Neuronal stem cell (in vitro differentiated cells): ENCODE data around the gene TPRX2.

Source experiments
- DNase-seq: peaks from one replicate; pipeline ENCODE4 v3.0.0-alpha.2; 2013; ENCODE audit warnings: low spot score
- H2AFZ ChIP-seq: one replicate; pipeline ENCODE4 v1.6.1; 2013; ENCODE audit warnings: mild to moderate bottlenecking, low read length, inconsistent platforms
- H2AK5ac ChIP-seq: 2 replicates; pipeline ENCODE4 v1.6.1; 2013; ENCODE audit warnings: low read depth, mild to moderate bottlenecking, inconsistent platforms, low read length, moderate library complexity, mixed read lengths
- H2BK120ac ChIP-seq: 2 replicates; pipeline ENCODE4 v1.6.1; 2013; ENCODE audit warnings: low read depth, mild to moderate bottlenecking, inconsistent platforms, low read length, moderate library complexity, mixed read lengths
- H2BK12ac ChIP-seq: one replicate; pipeline ENCODE4 v1.6.1; 2013; ENCODE audit warnings: low read length, inconsistent platforms
- H2BK15ac ChIP-seq: 2 replicates; pipeline ENCODE4 v1.6.1; 2013; ENCODE audit warnings: mild to moderate bottlenecking, low read length, inconsistent platforms, mixed read lengths
- H2BK5ac ChIP-seq: one replicate; pipeline ENCODE4 v1.6.1; 2013; ENCODE audit warnings: inconsistent platforms, mild to moderate bottlenecking, low read length, moderate library complexity
- H3K14ac ChIP-seq: one replicate; pipeline ENCODE4 v1.6.1; 2013; ENCODE audit warnings: low read length, inconsistent platforms
- H3K18ac ChIP-seq: 2 replicates; pipeline ENCODE4 v1.6.1; 2013; ENCODE audit warnings: low read length, inconsistent platforms
- H3K23ac ChIP-seq: 2 replicates; pipeline ENCODE4 v1.6.1; 2013; ENCODE audit warnings: low read depth, mild to moderate bottlenecking, mixed read lengths, low read length, inconsistent platforms; ENCODE audit not compliant: poor library complexity
- H3K27ac ChIP-seq: replicated peaks from 3 replicates; pipeline ENCODE4 v1.5.1; 2013; ENCODE audit warnings: low read length, inconsistent platforms
- H3K27me3 ChIP-seq, 3 experiments: 2 replicates each; pipeline ENCODE4 v1.6.1; 2013; ENCODE audit warnings: low read length in 3 of 3, mild to moderate bottlenecking in 2 of 3, inconsistent platforms in 1 of 3, low read depth in 1 of 3, mixed read lengths in 1 of 3, moderate library complexity in 1 of 3; ENCODE audit not compliant: control insufficient read depth in 3 of 3, insufficient read depth in 3 of 3
- H3K36me3 ChIP-seq, 2 donors: replicated peaks in 1 of 2; 2 replicates each; pipeline ENCODE4 v1.6.1; 2013; ENCODE audit warnings: low read length in 2 of 2; ENCODE audit not compliant: control insufficient read depth in 2 of 2, insufficient read depth in 2 of 2
- H3K4ac ChIP-seq: 2 replicates; pipeline ENCODE4 v1.6.1; 2013; ENCODE audit warnings: inconsistent platforms, mild to moderate bottlenecking, low read length, moderate library complexity
- H3K4me1 ChIP-seq, 2 donors: 1 replicate in 1 of 2; 2 replicates in 1 of 2; pipeline ENCODE4 v1.6.1; 2013; ENCODE audit warnings: low read length in 2 of 2, low read depth in 1 of 2; ENCODE audit not compliant: control insufficient read depth in 2 of 2, insufficient read depth in 1 of 2
- H3K4me2 ChIP-seq: one replicate; pipeline ENCODE4 v1.6.1; 2013; ENCODE audit warnings: mild to moderate bottlenecking, low read length, inconsistent platforms; ENCODE audit not compliant: insufficient read depth, poor library complexity, severe bottlenecking
- H3K4me3 ChIP-seq, 2 donors: 2 replicates each; pipeline ENCODE4 v1.5.1; 2013; ENCODE audit warnings: low read length in 2 of 2, mild to moderate bottlenecking in 2 of 2, inconsistent platforms in 1 of 2, moderate library complexity in 1 of 2
- H3K79me1 ChIP-seq: one replicate; pipeline ENCODE4 v1.6.1; 2013; ENCODE audit warnings: low read depth, mild to moderate bottlenecking, inconsistent platforms, low read length, moderate library complexity
- H3K9ac ChIP-seq: one replicate; pipeline ENCODE4 v1.6.1; 2013; ENCODE audit warnings: mild to moderate bottlenecking, low read depth, low read length, inconsistent platforms; ENCODE audit not compliant: poor library complexity
- H3K9me3 ChIP-seq, 2 donors: replicated peaks in 1 of 2; 2 replicates each; pipeline versions ENCODE3 to v1.6.1; 2013; ENCODE audit warnings: low read length in 2 of 2, mild to moderate bottlenecking in 2 of 2, inconsistent platforms in 1 of 2, low read depth in 1 of 2, mixed read lengths in 1 of 2, moderate library complexity in 1 of 2; ENCODE audit not compliant: control insufficient read depth in 2 of 2, insufficient read depth in 1 of 2
- H4K8ac ChIP-seq: one replicate; pipeline ENCODE4 v1.6.1; 2013; ENCODE audit warnings: low read depth, mild to moderate bottlenecking, inconsistent platforms, low read length, moderate library complexity
- H4K91ac ChIP-seq: one replicate; pipeline ENCODE4 v1.6.1; 2013; ENCODE audit warnings: low read length, low read depth, mild to moderate bottlenecking, inconsistent platforms; ENCODE audit not compliant: poor library complexity
- WGBS, 2 donors: extraction: QIAGEN DNeasy Blood & Tissue Kit; methylation state at CpG; one replicate each; pipeline ENCODE4 v1.1.7; 2013; ENCODE audit warnings: missing lambda C conversion rate in 2 of 2, mixed read lengths in 1 of 2; ENCODE audit not compliant: insufficient read length in 2 of 2, insufficient replicate concordance in 1 of 2; ENCODE audit errors: extremely low coverage in 2 of 2; 5-methylcytosine and 5-hydroxymethylcytosine counted together

Gene TPRX2

GRCh38 chr19:47896773-47897172 is 37.7 kb downstream of the TPRX2 start:
- Histone ChIP-seq H2BK120ac (no peak overlapping the region), H3K18ac (no peak overlapping the region), H2AK5ac (no peak overlapping the region), H3K4me3 (no peak overlapping the region), H4K8ac (no peak overlapping the region), H3K27me3 (no peaks in the 10 kb centered on the region), H2BK12ac (no peak overlapping the region), H2AFZ (no peak overlapping the region), H3K4ac (no peak overlapping the region), H2BK15ac (no peak overlapping the region), H3K9me3 (peaks cover 0 to 2% of the 10 kb centered on the region in 2 donors), H3K9ac (no peak overlapping the region), H3K79me1 (no peaks in the 10 kb centered on the region), H3K4me2 (no peak overlapping the region), H3K14ac (no peak overlapping the region), H3K23ac (no peak overlapping the region), H3K4me1 (no peaks in the 10 kb centered on the region), H3K27ac (no peak overlapping the region), H4K91ac (no peak overlapping the region), H3K36me3 (no peaks in the 10 kb centered on the region), H2BK5ac (no peak overlapping the region)
- DNase-seq = no peak
- WGBS, 2 donors = no CpG with 5 or more reads among the region's 5 CpGs

- Histone ChIP-seq H3K18ac (no peak overlapping the region), H3K9ac (no peak overlapping the region), H2BK12ac (no peak overlapping the region), H3K9me3 (peaks cover 0 to 2% of the 10 kb centered on the region in 2 donors), H3K27me3 (no peaks in the 10 kb centered on the region), H3K4me1 (no peaks in the 10 kb centered on the region), H2BK5ac (no peak overlapping the region), H2AK5ac (no peak overlapping the region), H3K14ac (no peak overlapping the region), H3K36me3 (no peaks in the 10 kb centered on the region), H2AFZ (no peak overlapping the region), H4K91ac (no peak overlapping the region), H2BK15ac (no peak overlapping the region), H3K79me1 (no peaks in the 10 kb centered on the region), H3K4me2 (no peak overlapping the region), H3K4ac (no peak overlapping the region), H2BK120ac (no peak overlapping the region), H3K27ac (no peak overlapping the region), H4K8ac (no peak overlapping the region), H3K23ac (no peak overlapping the region), H3K4me3 (no peak overlapping the region)
- WGBS, 2 donors = no CpG with 5 or more reads among the region's 9 CpGs
- DNase-seq = no peak
Observed at GRCh38 chr19:47897861-47898260, 38.8 kb downstream of the TPRX2 start.

DNA sequence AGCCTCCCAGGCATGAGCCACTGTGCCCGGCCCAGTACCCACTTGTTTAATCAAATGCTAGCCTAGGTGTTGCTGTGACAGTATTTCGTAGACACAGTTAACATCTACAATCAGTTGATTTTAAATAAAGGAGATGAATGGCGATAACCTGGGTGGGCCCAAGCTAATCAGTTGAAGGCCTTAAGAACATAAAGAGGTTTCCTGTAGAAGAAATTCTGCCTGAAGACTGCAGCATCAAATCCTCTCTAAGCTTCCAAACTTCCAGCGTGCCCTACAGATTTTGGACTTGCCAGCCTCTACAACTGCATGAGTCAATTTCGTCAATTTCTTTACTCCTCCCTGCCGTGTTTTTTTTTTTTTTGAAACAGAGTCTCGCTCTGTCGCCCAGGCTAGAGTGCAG is 40.3 kb downstream of the TPRX2 start:
- no peak overlapping the region for H3K14ac ChIP-seq
- H3K9me3 ChIP-seq = no peaks in the 10 kb centered on the region
- no peak overlapping the region for H2BK5ac ChIP-seq
- no CpG with 5 or more reads among the region's 8 CpGs for WGBS, 2 donors
- H2AFZ ChIP-seq = no peak overlapping the region
- H3K27me3 ChIP-seq = no peaks in the 10 kb centered on the region
- no peak overlapping the region for H3K4me2 ChIP-seq
- H2BK15ac ChIP-seq = no peak overlapping the region
- H3K23ac ChIP-seq = no peak overlapping the region
- H2AK5ac ChIP-seq = no peak overlapping the region
- H3K36me3 ChIP-seq = no peaks in the 10 kb centered on the region
- no peak for DNase-seq
- no peak overlapping the region for H3K4me3 ChIP-seq
- no peak overlapping the region for H3K27ac ChIP-seq
- H3K4me1 ChIP-seq = no peaks in the 10 kb centered on the region
- no peak overlapping the region for H3K4ac ChIP-seq
- no peak overlapping the region for H4K8ac ChIP-seq
- no peaks in the 10 kb centered on the region for H3K79me1 ChIP-seq
- no peak overlapping the region for H2BK120ac ChIP-seq
- no peak overlapping the region for H3K18ac ChIP-seq
- no peak overlapping the region for H4K91ac ChIP-seq
- H3K9ac ChIP-seq = no peak overlapping the region
- no peak overlapping the region for H2BK12ac ChIP-seq

- H2BK5ac ChIP-seq = no peak overlapping the region
- H3K23ac ChIP-seq = no peak overlapping the region
- H3K14ac ChIP-seq = no peak overlapping the region
- H3K27ac ChIP-seq = no peak overlapping the region
- H3K4me1 ChIP-seq = no peaks in the 10 kb centered on the region
- no peak overlapping the region for H3K4me3 ChIP-seq
- H3K9ac ChIP-seq = no peak overlapping the region
- H3K9me3 ChIP-seq = no peaks in the 10 kb centered on the region
- no peak overlapping the region for H4K8ac ChIP-seq
- H3K18ac ChIP-seq = no peak overlapping the region
- no peak overlapping the region for H2BK120ac ChIP-seq
- WGBS, 2 donors = no CpG with 5 or more reads among the region's 7 CpGs
- H2BK12ac ChIP-seq = no peak overlapping the region
- no peaks in the 10 kb centered on the region for H3K36me3 ChIP-seq
- H3K79me1 ChIP-seq = no peaks in the 10 kb centered on the region
- no peak overlapping the region for H3K4ac ChIP-seq
- H2AFZ ChIP-seq = no peak overlapping the region
- H2AK5ac ChIP-seq = no peak overlapping the region
- no peak overlapping the region for H2BK15ac ChIP-seq
- no peak for DNase-seq
- no peak overlapping the region for H4K91ac ChIP-seq
- H3K27me3 ChIP-seq = no peaks in the 10 kb centered on the region
- H3K4me2 ChIP-seq = no peak overlapping the region
Observed at GRCh38 chr19:47901370-47901769, 42.3 kb downstream of the TPRX2 start.
